ENCODE results near the gene RFX5. TPM values are rescaled to one million over a fixed set of nuclear protein-coding genes. Genes with fewer than 3 reads are reported as not detected.

Gene RFX5
- total and polyA plus RNA-seq, 8 donors: 9.9 to 117 (median 21.9) TPM

DNA sequence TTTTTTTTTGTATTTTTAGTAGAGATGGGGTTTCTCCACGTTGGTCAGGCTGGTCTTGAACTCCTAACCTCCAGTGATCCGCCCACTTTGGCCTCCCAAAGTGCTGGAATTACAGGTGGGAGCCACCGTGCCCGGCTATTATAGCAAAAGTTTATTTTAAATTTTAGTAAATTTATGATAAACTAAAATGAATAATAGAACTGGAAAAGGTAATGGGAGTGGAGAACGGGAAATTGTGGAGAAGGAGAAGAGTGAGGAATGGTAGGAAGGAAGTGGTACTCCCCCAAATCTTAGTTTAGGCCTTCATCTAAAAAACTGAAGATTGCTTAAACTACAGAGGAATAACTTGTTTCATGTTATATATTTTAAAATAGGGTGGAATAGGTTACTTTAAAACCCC lies 12.2 kb downstream of the RFX5 start:
- DNase-seq: no peak
- 81 to 88% (median 84%) methylated on average over 5 of the region's 5 CpGs for WGBS, 5 donors
- Histone ChIP-seq H3K27me3 (no peaks in the 10 kb centered on the region), H3K4me1 (no peaks in the 10 kb centered on the region), H3K4me3 (no peak overlapping the region), H3K36me3 (no peaks in the 10 kb centered on the region), H3K27ac (no peak overlapping the region), H3K9me3 (no peaks in the 10 kb centered on the region)
- intact Hi-C loops (cut with DNase I; ENCODE audit: low total_unique reads): no loop called here
- no peak for TF ChIP-seq EP300 (IDR thresholded peaks at IDR 0.05)
- no peak for TF ChIP-seq CTCF (IDR thresholded peaks at IDR 0.05)
- no peak for TF ChIP-seq POLR2AphosphoS5 (IDR thresholded peaks at IDR 0.05)
- TF ChIP-seq POLR2A (IDR thresholded peaks at IDR 0.05): no peak

DNA sequence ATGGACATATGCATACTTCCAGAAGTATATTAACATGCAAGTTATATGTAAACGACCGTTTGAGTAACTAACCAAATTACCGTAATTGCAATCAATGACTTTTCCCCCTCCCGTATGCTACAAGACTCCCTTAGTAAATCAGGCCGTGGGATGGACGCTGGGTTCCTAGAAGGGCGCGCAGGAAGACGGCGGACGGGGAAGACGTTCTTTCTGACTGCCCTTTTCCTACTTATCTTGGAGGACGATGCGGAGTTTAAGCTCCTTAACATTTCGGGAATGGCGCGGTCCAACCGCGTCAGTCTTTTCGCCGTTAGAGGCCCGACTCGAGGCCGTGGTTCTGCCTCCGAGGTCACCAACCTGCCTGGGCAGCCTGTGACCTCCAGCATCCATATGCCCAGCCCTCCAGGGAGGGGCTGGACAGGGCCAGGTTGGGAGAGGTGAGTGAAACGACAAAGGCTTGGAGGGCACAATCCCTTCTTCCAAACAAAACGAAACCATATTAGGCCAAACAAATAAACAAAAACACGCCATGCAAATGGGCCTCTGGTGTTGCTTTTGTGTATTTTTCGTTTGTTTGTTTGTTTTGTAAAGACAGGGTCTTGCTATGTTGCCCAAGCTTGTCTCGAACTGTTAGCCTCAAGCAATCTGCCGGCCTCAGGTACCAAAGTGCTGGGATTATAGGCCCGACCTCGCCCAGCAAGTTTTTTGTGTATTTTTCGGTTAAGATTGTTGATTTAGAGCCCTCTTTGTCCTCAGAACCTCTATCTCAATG lies 19.0 kb downstream of the RFX5 start:
- H3K27ac ChIP-seq: peak overlapping the region; percentile 83 to 98 (median 94)
- DNase-seq: no peak
- H3K36me3 ChIP-seq: peaks cover 7 to 27% (median 26%) of the 10 kb centered on the region in 4 donors
- peak overlapping the region; percentile 66 to 88 (median 86) for H3K4me3 ChIP-seq
- 12 to 16% (median 15%) methylated on average over 33 to 34 of the region's 34 CpGs for WGBS, 5 donors
- no peaks in the 10 kb centered on the region for H3K9me3 ChIP-seq
- no peak for TF ChIP-seq CTCF (IDR thresholded peaks at IDR 0.05)
- no peak for TF ChIP-seq POLR2AphosphoS5 (IDR thresholded peaks at IDR 0.05)
- no peak for TF ChIP-seq EP300 (IDR thresholded peaks at IDR 0.05)
- no peak for TF ChIP-seq POLR2A (IDR thresholded peaks at IDR 0.05)
- intact Hi-C loops (cut with DNase I; ENCODE audit: low total_unique reads): no loop called here
- H3K4me1 ChIP-seq: peaks cover 21 to 48% (median 39%) of the 10 kb centered on the region in 4 donors
- H3K27me3 ChIP-seq: no peaks in the 10 kb centered on the region

- no peaks in the 10 kb centered on the region for H3K27me3 ChIP-seq
- intact Hi-C loops (cut with DNase I; ENCODE audit: low total_unique reads): no loop called here
- H3K27ac ChIP-seq: peak within 1 kb of the TSS; percentile 83 to 98 (median 94)
- no peak for TF ChIP-seq EP300 (IDR thresholded peaks at IDR 0.05)
- TF ChIP-seq POLR2AphosphoS5 (IDR thresholded peaks at IDR 0.05): peak; percentile 51 to 76 (median 57)
- H3K9me3 ChIP-seq: no peaks in the 10 kb centered on the region
- DNase-seq: peak; percentile 90 to 99
- 0 to 1% (median 0%) methylated on average over 34 to 40 of the region's 40 CpGs for WGBS, 5 donors
- H3K4me3 ChIP-seq: peak within 1 kb of the TSS; percentile 66 to 88 (median 86)
- H3K4me1 ChIP-seq: peaks cover 21 to 52% (median 43%) of the 10 kb centered on the region in 4 donors
- peaks cover 13 to 35% (median 33%) of the 10 kb centered on the region in 4 donors for H3K36me3 ChIP-seq
Measured at GRCh38 chr1:151327223-151327902, 19.7 kb downstream of the RFX5 start, which contains the start of gene PI4KB. TSS of gene PI4KB (minus strand) at chr1:151327416. CDS start at chr1:151316481, 10,935 bp downstream.

GRCh38 chr1:151326619-151327222 lies 20.3 kb downstream of the RFX5 start:
- TF ChIP-seq POLR2A (IDR thresholded peaks at IDR 0.05) (no peak), EP300 (IDR thresholded peaks at IDR 0.05) (no peak), CTCF (IDR thresholded peaks at IDR 0.05) (no peak), POLR2AphosphoS5 (IDR thresholded peaks at IDR 0.05) (no peak)
- DNase-seq: peak; percentile 38 to 82
- Histone ChIP-seq H3K9me3 (no peaks in the 10 kb centered on the region), H3K36me3 (peaks cover 17 to 41% (median 39%) of the 10 kb centered on the region in 4 donors), H3K27me3 (no peaks in the 10 kb centered on the region), H3K4me1 (peaks cover 21 to 58% (median 44%) of the 10 kb centered on the region in 4 donors), H3K4me3 (peak overlapping the region; percentile 66 to 88 (median 86)), H3K27ac (peak overlapping the region; percentile 83 to 98 (median 94))
- intact Hi-C loops (cut with DNase I; ENCODE audit: low total_unique reads): no loop called here
- 1% methylated on average over 12 of the region's 12 CpGs for WGBS, 5 donors
